Ammon's horn (tissue), 1 donor: ENCODE results near the gene PHACTR4.
"Not testable (repeated sequence)": the region's sequence is repeated elsewhere in the genome, so short reads cannot be mapped to it uniquely, and the experiment has no call there.

Source experiments
- DNase-seq: peaks from one replicate; pipeline ENCODE4 v3.0.0-alpha.2; 2016; ENCODE audit warnings: low spot score

The PHACTR4 gene

DNA sequence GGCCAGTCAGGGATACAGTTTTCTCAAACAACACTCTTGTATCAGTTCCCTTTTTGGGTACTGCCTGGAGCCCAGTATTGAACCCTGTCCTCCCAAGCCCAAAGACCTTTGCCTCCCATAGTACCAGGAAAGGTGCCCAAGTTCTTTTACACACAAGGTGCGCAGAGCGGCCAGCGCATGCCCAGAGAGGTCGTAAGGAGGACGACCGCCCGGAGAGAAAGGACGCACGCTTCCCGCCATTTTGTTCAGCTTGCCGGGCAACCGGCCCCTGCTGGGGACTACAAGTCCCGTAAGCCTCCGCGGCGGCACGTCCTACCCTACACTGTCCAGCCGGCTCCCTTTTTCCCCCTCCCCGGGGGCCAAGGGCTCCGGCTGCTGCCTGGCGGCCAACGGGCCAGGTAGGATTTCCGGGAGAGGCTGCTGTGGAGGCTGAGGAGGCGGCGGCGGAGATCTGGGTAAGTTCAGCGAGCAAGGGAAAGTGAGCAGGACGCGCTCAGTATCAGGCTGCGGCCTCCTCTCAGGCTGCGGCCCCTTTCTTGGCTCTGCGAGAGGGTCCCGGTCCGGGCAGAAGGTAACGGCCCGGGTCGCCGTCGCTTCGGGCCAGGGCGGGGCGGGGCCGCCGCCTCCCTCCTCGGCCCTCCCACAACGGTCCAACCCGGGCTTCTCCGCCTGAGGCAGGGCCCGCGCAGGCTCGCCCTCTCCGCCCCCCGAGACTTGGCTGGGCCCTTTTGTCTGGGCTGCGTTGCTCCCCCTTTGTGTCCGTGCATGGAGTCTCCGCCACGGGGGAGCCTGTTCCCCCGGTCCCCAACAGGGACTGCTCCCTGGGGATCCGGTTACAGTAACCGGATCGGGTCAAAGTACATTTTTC lies at the start of gene PHACTR4:
TSS of gene PHACTR4 (plus strand) at position 370 of the 868 bp plus-strand sequence. CDS start 37,708 bp downstream, outside the sequence.
- peak; percentile 93 for DNase-seq

GRCh38 chr1:28322194-28322593 lies 47.3 kb upstream of the PHACTR4 start:
- DNase-seq = no peak

GRCh38 chr1:28323720-28324119 lies 45.8 kb upstream of the PHACTR4 start:
- no peak for DNase-seq

- DNase-seq = peak; percentile 16
These were observed 43.0 kb upstream of the PHACTR4 start for GRCh38 chr1:28326515-28326914.

DNA sequence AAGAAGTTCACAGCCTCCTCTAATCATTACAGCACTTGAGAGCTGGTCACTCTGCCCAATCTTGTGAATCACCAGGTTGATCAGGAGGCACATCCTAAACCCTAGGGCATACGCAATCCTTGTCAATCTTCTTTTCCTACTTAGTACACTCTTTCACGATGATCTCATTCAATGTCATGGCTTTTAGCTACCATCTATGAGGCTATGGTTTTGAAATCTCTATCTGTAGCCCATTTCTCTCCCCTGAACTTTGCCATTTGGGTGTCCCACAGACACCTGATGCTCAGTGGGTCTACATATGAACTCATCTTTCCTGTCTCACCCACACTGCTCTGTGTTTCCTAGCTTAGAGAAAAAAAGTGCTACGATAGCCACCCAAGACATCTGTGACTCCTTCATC lies 42.6 kb upstream of the PHACTR4 start:
- DNase-seq = no peak

DNA sequence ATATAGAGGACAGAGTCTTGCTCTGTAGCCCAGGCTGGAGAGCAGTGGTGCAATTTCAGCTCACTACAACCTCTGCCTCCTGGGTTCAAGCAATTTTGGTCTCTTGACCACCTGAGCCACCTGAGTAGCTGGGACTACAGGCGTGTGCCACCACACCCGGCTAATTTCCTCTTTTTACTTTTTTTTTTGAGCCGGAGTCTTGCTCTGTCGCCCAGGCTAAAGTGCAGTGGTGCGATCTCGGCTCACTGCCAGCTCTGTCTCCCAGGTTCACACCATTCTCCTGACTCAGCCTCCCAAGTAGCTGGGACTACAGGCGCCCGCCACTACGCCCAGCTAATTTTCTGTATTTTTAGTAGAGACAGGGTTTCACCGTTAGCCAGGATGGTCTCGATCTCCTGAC lies 42.1 kb upstream of the PHACTR4 start:
- DNase-seq = not testable (repeated sequence)

DNA sequence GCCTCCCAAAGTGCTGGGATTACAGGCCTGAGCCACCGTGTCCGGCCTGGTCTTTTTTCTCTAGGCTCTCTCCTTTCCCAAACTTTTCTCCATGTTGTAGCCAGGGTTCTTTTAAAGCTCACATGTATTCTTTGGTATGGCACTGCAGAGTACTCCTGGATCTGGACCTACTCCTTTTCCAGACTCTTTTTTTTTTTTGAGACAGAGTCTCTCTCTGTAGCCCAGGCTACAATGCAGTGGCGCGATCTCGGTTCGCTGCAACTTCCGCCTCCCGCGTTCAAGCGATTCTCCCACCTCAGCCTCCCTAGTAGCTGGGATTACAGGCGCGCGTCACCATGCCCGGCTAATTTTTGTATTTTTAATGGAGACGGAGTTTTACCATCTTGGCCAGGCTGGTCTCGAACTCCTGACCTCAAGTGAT lies 41.3 kb upstream of the PHACTR4 start:
- DNase-seq = no peak

DNA sequence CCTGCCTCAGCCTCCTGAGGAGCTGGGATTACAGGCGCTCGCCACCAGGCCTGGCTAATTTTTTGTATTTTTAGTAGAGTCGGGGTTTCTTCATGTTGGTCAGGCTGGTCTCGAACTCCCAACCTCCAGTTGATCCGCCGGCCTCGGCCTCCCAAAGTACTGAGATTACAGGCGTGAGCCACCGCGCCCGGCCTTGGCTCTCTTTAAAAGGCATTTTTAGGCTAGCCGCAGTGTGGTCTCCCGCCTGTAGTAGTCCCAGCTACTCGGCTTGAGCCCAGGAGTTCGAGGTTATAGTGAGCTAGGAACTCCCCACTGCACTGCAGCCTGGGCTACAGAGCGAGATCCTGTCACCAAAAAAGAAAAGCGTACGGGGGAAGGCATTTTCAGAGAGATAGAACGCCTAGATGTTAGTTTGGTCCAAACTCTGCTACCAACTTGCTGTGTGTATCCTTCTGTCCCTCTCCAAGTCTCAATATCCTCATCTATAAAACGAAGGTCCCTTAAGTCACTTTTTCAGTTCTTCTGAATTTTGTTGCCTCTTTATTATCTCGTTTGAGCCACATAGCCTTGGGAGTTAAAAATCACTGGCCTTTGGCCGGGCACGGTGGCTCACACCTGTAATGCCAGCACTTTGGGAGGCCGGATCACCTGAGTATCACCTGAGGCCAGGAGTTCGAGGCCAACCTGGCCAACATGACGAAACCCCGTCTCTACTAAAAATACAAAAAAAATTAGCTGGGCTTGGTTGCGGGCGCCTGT lies 40.0 kb upstream of the PHACTR4 start:
- DNase-seq = no peak

DNA sequence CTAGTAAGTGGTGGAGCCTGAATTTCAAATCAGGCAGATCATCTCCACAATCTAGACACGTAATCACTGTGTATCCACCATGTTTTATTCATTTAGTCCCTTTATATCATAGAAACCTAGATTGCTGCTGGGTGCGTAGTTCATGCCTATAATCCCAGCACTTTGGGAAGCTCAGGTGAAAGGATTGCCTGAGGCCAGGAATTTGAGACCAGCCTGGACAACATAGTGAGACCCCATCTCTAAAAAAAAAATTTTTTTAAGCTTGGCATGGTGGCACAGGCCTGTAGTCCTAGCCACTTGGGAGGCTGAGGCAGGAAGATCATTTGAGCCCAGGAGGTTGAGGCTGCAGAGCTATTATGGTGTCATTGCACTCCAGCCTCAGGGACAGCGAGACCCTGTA lies 30.6 kb upstream of the PHACTR4 start:
- DNase-seq = no peak

GRCh38 chr1:28339551-28339950 lies 30.0 kb upstream of the PHACTR4 start:
- no peak for DNase-seq

- no peak for DNase-seq
These were observed 29.1 kb upstream of the PHACTR4 start for GRCh38 chr1:28340221-28340974.

DNA sequence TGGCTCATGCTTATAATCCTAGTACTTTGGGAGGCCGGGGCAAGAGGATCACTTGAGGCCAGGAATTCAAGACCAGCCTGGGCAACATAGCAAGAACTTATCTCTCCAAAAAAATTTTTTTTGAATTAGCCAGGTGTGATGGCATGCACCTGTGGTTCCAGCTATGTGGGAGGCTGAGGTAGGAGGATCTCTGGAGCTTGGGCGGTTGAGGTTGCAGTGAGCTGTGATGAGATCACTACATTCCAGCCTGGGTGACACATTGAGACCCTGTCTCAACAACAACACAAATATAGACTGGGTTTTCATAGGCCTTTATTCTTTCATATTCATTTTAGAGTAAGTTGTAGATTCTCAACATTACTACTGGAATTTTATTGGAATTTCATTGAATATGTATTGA lies 27.9 kb upstream of the PHACTR4 start:
- no peak for DNase-seq

- no peak for DNase-seq
These were observed 26.1 kb upstream of the PHACTR4 start for GRCh38 chr1:28343405-28343804.

- DNase-seq = not testable (repeated sequence)
These were observed 16.2 kb upstream of the PHACTR4 start for GRCh38 chr1:28353248-28353810.

GRCh38 chr1:28354121-28354520 lies 15.4 kb upstream of the PHACTR4 start:
- DNase-seq = no peak

- DNase-seq = no peak
These were observed 10.8 kb upstream of the PHACTR4 start for GRCh38 chr1:28358716-28359115.

DNA sequence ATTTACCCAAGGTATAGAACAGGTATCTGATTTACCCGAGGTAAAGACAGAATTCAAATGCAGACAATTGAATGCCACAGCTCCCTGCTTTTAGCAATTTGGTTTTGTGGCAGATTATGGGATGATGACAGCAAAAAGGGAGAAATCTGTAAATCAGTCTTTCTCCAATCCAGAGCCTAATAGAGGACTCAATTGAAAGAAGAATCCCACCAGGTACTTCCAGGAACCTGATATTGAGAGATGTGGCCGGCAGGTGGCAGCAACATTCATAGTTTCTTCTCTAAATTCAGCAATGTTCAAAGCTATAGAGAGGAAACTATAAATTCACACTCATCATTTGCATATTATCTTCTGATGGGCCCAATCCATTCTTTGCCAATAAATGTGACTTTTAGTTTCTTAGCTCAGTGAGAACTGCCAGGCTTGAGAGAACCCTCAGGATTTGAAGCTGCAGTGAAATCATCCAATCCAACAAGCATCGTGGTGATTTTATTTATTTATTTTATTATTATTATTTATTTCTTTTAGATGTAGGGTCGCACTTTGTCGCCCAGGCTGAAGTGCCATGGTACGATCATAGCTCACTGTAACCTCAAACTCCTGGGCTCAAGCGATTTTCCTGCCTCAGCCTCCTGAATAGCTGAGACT lies 9.8 kb upstream of the PHACTR4 start:
- peak; percentile 68 for DNase-seq

- DNase-seq = no peak
These were observed 4.7 kb upstream of the PHACTR4 start for GRCh38 chr1:28364888-28365287.

GRCh38 chr1:28365864-28366263 lies 3.7 kb upstream of the PHACTR4 start:
- DNase-seq = no peak

DNA sequence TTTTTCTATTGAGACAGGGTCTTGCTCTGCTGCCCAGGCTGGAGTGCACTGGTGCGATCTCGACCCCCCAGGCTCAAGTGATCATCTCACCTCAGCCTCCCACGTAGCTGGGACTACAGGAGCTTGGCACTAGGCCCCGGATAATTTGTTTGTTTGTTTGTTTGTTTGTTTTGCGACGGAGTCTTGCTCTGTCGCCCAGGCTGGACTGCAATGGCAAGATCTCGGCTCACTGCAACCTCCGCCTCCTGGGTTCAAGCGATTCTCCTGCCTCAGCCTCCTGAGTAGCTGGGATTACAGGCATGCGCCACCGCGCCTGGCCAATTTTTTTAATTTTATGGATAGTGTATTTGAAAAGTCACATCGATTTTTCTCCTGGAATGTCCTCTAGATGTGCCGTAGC lies 932 bp upstream of the PHACTR4 start:
- DNase-seq = not testable (repeated sequence)

- DNase-seq = peak; percentile 23
These were observed 884 bp downstream of the PHACTR4 start for GRCh38 chr1:28370239-28371009.
